ENCODE measurements around the gene CNST. TPM values are rescaled to one million over a fixed set of nuclear protein-coding genes. Genes with fewer than 3 reads are reported as not detected.
"Not testable (repeated sequence)": the region's sequence is repeated elsewhere in the genome, so short reads cannot be mapped to it uniquely, and the experiment has no call there.

CNST gene
- total and polyA plus RNA-seq, 2 donors from 2014 or later, result 5.6 to 24.1 TPM

DNA sequence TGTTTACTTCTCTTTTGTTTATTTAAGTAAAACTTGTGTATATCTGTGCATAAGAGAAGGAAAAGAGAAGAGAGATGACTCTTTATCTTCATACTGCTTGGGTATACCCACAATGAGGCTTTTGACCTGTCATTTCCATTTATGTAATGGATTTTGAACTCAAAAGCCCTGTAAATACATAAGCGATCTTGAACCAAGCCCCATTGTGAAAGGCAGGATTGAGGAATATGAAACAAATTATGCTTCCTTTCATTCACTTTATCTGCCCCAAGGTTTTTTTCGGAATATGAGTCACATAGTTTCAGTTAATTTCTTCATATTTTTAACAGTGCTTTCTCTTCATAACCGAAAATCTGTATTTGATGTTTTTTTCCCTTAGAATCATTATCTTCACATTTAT lies 21.4 kb downstream of the CNST start:
- Histone ChIP-seq H3K4me1 (ENCODE audit: control insufficient read depth in 2 of 3, insufficient read depth in 2 of 3, low read depth in 1 of 3, low read length in 3 of 3) (peaks cover 0 to 15% (median 6%) of the 10 kb centered on the region in 3 donors), H3K36me3 (ENCODE audit: control insufficient read depth in 2 of 3, insufficient read depth in 3 of 3, low read length in 3 of 3) (peaks cover 0 to 2% (median 2%) of the 10 kb centered on the region in 3 donors), H3K9ac (ENCODE audit: low read length in 3 of 3) (no peak overlapping the region), H3K27me3 (ENCODE audit: control insufficient read depth, insufficient read depth, low read length) (no peaks in the 10 kb centered on the region), H3K27ac (ENCODE audit: low read depth in 2 of 2, low read length in 2 of 2) (peak overlapping the region in 1 of 2 donors; percentile 9), H3K9me3 (ENCODE audit: control insufficient read depth in 2 of 3, insufficient read depth in 1 of 3, low read length in 3 of 3) (peaks cover 0 to 3% (median 0%) of the 10 kb centered on the region in 3 donors), H3K4me3 (ENCODE audit: low read length in 3 of 3) (no peak overlapping the region)
- intact Hi-C loops (cut with DNase I), result no loop called here
- TF ChIP-seq, protein P1, sequence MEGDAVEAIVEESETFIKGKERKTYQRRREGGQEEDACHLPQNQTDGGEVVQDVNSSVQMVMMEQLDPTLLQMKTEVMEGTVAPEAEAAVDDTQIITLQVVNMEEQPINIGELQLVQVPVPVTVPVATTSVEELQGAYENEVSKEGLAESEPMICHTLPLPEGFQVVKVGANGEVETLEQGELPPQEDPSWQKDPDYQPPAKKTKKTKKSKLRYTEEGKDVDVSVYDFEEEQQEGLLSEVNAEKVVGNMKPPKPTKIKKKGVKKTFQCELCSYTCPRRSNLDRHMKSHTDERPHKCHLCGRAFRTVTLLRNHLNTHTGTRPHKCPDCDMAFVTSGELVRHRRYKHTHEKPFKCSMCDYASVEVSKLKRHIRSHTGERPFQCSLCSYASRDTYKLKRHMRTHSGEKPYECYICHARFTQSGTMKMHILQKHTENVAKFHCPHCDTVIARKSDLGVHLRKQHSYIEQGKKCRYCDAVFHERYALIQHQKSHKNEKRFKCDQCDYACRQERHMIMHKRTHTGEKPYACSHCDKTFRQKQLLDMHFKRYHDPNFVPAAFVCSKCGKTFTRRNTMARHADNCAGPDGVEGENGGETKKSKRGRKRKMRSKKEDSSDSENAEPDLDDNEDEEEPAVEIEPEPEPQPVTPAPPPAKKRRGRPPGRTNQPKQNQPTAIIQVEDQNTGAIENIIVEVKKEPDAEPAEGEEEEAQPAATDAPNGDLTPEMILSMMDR (IDR thresholded peaks at IDR 0.05; ENCODE audit: borderline replicate concordance, extremely low read depth, insufficient read depth), result no peak
- DNase-seq (no peak), FAIRE-seq (no peak)

DNA sequence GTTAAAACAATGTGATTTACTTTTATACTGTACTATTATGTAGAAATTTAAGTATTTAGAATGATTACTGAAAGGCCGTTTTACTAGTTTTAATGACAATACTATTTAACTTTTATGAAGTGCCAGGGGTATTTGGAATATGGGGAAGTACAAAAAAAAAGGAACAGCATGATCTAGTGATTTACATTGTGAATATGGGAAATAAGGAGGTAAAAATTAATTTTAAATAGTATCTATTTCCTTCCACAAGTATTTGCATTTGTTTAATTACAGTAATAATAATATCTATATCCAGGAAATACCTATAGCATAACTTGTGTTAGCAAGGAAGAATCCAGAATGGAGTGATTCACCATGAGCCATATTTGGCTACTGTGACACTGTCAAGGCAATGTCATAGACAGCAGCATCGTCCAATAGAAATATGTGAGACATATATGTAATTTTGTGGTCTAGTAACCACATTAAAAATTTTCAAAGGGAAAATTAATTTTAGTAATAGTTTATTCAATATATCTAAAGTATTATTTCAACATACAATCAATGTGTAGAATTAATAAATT lies 22.0 kb downstream of the CNST start:
- Histone ChIP-seq H3K27ac (ENCODE audit: low read depth in 2 of 2, low read length in 2 of 2) (no peak overlapping the region), H3K4me1 (ENCODE audit: control insufficient read depth in 2 of 3, insufficient read depth in 2 of 3, low read depth in 1 of 3, low read length in 3 of 3) (peaks cover 0 to 9% (median 2%) of the 10 kb centered on the region in 3 donors), H3K27me3 (ENCODE audit: control insufficient read depth, insufficient read depth, low read length) (no peaks in the 10 kb centered on the region), H3K36me3 (ENCODE audit: control insufficient read depth in 2 of 3, insufficient read depth in 3 of 3, low read length in 3 of 3) (peaks cover 0 to 2% (median 2%) of the 10 kb centered on the region in 3 donors), H3K9me3 (ENCODE audit: control insufficient read depth in 2 of 3, insufficient read depth in 1 of 3, low read length in 3 of 3) (peaks cover 0 to 3% (median 0%) of the 10 kb centered on the region in 3 donors), H3K9ac (ENCODE audit: low read length in 3 of 3) (no peak overlapping the region), H3K4me3 (ENCODE audit: low read length in 3 of 3) (no peak overlapping the region)
- intact Hi-C loops (cut with DNase I), result no loop called here
- DNase-seq (no peak), FAIRE-seq (peak; percentile 62)
- TF ChIP-seq, protein P1 (IDR thresholded peaks at IDR 0.05; ENCODE audit: borderline replicate concordance, extremely low read depth, insufficient read depth), result no peak

DNA sequence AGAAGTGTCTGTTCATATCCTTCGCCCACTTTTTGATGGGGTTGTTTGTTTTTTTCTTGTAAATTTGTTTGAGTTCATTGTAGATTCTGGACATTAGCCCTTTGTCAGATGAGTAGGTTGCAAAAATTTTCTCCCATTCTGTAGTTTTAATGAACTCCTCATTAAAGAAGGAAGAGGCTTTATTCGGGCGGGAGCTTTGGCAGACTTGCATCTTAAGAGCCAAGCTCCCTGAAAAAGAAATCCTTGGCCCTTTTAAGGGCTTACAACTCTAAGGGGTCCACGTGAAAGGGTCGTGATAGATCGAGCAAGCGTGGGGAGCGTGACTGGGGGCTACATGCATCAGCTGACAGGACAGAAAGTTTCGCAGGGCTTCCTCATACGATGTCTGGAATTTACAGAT lies 23.7 kb downstream of the CNST start:
- H3K36me3 ChIP-seq (ENCODE audit: control insufficient read depth in 2 of 3, insufficient read depth in 3 of 3, low read length in 3 of 3); H3K9ac ChIP-seq (ENCODE audit: low read length in 3 of 3); H3K27me3 ChIP-seq (ENCODE audit: control insufficient read depth, insufficient read depth, low read length); H3K9me3 ChIP-seq (ENCODE audit: control insufficient read depth in 2 of 3, insufficient read depth in 1 of 3, low read length in 3 of 3); DNase-seq; H3K27ac ChIP-seq (ENCODE audit: low read depth in 2 of 2, low read length in 2 of 2); H3K4me1 ChIP-seq (ENCODE audit: control insufficient read depth in 2 of 3, insufficient read depth in 2 of 3, low read depth in 1 of 3, low read length in 3 of 3); intact Hi-C loops (cut with DNase I); H3K4me3 ChIP-seq (ENCODE audit: low read length in 3 of 3); FAIRE-seq: not testable (repeated sequence)

DNA sequence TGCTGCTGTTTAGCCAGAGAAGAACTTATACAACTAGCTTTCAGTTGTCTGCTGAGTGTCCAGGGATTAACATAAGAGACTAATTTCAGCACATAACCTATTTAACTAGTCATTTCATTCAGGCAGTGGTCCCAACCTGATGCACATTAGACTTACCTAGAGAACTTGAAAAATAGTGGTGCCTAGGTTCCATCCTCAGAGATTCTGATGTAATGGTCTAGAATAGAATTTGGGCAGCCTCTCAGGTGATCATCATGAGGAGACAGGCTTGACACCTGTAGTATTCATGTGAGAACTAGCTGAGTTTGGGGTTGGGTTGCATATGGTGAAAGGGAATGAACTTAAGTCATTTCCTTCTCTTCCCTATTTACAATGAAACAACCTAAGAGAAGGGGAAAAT lies 24.8 kb downstream of the CNST start:
- H3K27me3 ChIP-seq (ENCODE audit: control insufficient read depth, insufficient read depth, low read length), result no peaks in the 10 kb centered on the region
- no peak overlapping the region for H3K4me3 ChIP-seq (ENCODE audit: low read length in 3 of 3)
- no peak overlapping the region for H3K27ac ChIP-seq (ENCODE audit: low read depth in 2 of 2, low read length in 2 of 2)
- H3K4me1 ChIP-seq (ENCODE audit: control insufficient read depth in 2 of 3, insufficient read depth in 2 of 3, low read depth in 1 of 3, low read length in 3 of 3), result no peaks in the 10 kb centered on the region
- H3K9me3 ChIP-seq (ENCODE audit: control insufficient read depth in 2 of 3, insufficient read depth in 1 of 3, low read length in 3 of 3), result peaks cover 0 to 3% (median 0%) of the 10 kb centered on the region in 3 donors
- intact Hi-C loops (cut with DNase I), result no loop called here
- no peak overlapping the region for H3K9ac ChIP-seq (ENCODE audit: low read length in 3 of 3)
- peaks cover 0 to 9% (median 2%) of the 10 kb centered on the region in 3 donors for H3K36me3 ChIP-seq (ENCODE audit: control insufficient read depth in 2 of 3, insufficient read depth in 3 of 3, low read length in 3 of 3)
- FAIRE-seq (no peak), DNase-seq (no peak)
- TF ChIP-seq, protein P1 (IDR thresholded peaks at IDR 0.05; ENCODE audit: borderline replicate concordance, extremely low read depth, insufficient read depth), result no peak

Data from kidney (tissue), 14 donors.